A549 treated with RU486 at 1 μM for 4 hours (cell line): ENCODE data around the gene PLA2G10. TPM values are rescaled to one million over a fixed set of nuclear protein-coding genes. Genes with fewer than 3 reads are reported as not detected.

Experiments used
- total RNA-seq: library from RNA; stranded (reverse); fragments of 200-300 nt; extraction: Qiagen RNA extraction; gene quantifications from 5 replicates; pipeline ENCODE4 v1.2.3, GENCODE V29; 2022; ENCODE audit warnings: low read depth

The PLA2G10 gene, protein sequence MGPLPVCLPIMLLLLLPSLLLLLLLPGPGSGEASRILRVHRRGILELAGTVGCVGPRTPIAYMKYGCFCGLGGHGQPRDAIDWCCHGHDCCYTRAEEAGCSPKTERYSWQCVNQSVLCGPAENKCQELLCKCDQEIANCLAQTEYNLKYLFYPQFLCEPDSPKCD
- 0.21 to 0.31 TPM in 2 of 5 replicates, not detected in the others for total RNA-seq

GRCh38 chr16:14694129-14694528, at the start of gene PLA2G10:
TSS of gene PLA2G10 (minus strand) at chr16:14694308. CDS start at chr16:14694229, 79 bp downstream.

GRCh38 chr16:14742273-14743128, 48.4 kb upstream of the PLA2G10 start, which contains the start of gene NPIPA2:
TSS of gene NPIPA2 (plus strand) at chr16:14742533. CDS start at chr16:14748066, 5,533 bp downstream.

DNA sequence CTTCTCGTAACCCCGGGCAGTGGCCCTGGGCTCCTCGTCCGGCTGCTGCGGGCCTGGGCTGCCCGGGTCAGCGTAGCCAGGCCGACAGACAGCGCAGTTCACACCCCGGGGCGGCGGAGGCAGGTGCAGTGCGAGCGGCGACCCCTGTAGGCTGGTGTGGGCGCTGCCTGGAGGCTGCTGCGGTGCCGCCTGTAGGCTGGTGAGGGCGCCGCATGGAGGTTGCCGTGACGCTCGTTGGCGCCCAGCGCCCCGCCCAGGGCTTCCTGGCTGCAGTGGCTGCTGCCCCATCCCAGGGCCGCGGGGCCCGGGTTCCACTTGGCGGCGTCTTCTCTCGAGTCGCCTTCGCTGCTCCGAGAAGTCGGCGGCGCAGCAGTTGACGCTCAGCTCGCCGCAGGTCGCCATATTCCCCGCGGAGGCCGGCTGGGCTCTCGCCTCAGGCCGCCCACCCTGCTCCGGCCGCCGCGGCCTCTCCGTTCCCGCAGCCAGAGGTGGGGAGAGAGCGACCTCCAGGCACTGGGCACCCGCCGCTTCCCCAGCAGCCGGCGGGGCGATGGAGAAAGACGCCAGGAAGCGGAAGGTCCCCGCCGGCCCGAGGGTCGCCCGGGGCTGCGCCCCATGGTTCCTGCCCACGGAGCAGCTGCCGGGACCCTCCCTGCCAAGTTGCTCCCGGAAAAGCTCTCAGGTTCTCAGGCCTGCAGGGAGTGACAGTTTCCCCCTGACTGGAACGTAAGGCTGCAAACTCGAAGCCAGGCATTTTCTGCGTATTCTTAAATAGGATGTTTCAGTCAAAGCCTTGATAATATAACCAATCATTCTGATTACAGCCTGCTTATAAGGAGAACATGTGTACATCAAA, 9.3 kb upstream of the PLA2G10 start, which contains the start of gene NPIPA3:
TSS of gene NPIPA3 (plus strand) at position 256 of the 856 bp plus-strand sequence. CDS start 5,533 bp downstream, outside the sequence.

GRCh38 chr16:14632693-14633569, 61.2 kb downstream of the PLA2G10 start, which contains the start of gene BFAR:
TSS of gene BFAR (plus strand) at chr16:14632951. CDS start at chr16:14644347, 11,396 bp downstream.

GRCh38 chr16:14629919-14630619, 64.0 kb downstream of the PLA2G10 start, which contains the start of gene PARN:
TSS of gene PARN (minus strand) at chr16:14630260. CDS start at chr16:14630125, 135 bp downstream.

Other genes with a start within 250 kb of the PLA2G10 start
- gene PARN, start 64.0 kb downstream of the PLA2G10 start, total RNA-seq: 35.5 to 56.2 TPM (median 39.0 TPM) in 5 replicates
- gene BFAR, start 61.4 kb downstream of the PLA2G10 start, total RNA-seq: 84.8 to 102 TPM (median 88.7 TPM) in 5 replicates
- gene NPIPA3, start 9.1 kb upstream of the PLA2G10 start, total RNA-seq: 0.91 to 2.0 TPM (median 1.4 TPM) in 5 replicates
- 0.97 to 2.0 TPM (median 1.4 TPM) in 5 replicates for gene NPIPA2, start 48.2 kb upstream of the PLA2G10 start, total RNA-seq
- 92.4 to 107 TPM (median 95.0 TPM) in 5 replicates for gene NOMO1, start 139.4 kb upstream of the PLA2G10 start, total RNA-seq
- gene NPIPA1, start 243.1 kb upstream of the PLA2G10 start, total RNA-seq: 34.4 to 48.9 TPM (median 45.0 TPM) in 5 replicates